Coronary artery (tissue), 2 donors: Measurements from ENCODE around the gene CCDC170.
"Not testable (repeated sequence)": the region's sequence is repeated elsewhere in the genome, so short reads cannot be mapped to it uniquely, and the experiment has no call there.

ENCODE experiments used
- DNase-seq: peaks from one replicate; pipeline ENCODE4 v3.0.0-alpha.2; 2017; ENCODE audit warnings: low spot score
- H3K27ac ChIP-seq, 2 donors: fragments of 200-600 bp; sonication (generic); one replicate each; pipeline ENCODE4 v1.5.1; 2016 to 2019
- H3K4me3 ChIP-seq: fragments of 200-600 bp; sonication (generic); 2 replicates; pipeline ENCODE4 v1.5.1; 2016; ENCODE audit warnings: mild to moderate bottlenecking, moderate library complexity
- TF ChIP-seq, protein P1 (sequence below): fragments of 200-600 bp; sonication (generic); IDR thresholded peaks from one replicate; pipeline ENCODE4 v1.5.1; 2019; ENCODE audit warnings: antibody characterized with exemption

Gene CCDC170

GRCh38 chr6:151506761-151507160 lies 12.9 kb downstream of the CCDC170 start:
- H3K4me3 ChIP-seq: no peak overlapping the region
- no peak overlapping the region for H3K27ac ChIP-seq
- TF ChIP-seq, protein P1, sequence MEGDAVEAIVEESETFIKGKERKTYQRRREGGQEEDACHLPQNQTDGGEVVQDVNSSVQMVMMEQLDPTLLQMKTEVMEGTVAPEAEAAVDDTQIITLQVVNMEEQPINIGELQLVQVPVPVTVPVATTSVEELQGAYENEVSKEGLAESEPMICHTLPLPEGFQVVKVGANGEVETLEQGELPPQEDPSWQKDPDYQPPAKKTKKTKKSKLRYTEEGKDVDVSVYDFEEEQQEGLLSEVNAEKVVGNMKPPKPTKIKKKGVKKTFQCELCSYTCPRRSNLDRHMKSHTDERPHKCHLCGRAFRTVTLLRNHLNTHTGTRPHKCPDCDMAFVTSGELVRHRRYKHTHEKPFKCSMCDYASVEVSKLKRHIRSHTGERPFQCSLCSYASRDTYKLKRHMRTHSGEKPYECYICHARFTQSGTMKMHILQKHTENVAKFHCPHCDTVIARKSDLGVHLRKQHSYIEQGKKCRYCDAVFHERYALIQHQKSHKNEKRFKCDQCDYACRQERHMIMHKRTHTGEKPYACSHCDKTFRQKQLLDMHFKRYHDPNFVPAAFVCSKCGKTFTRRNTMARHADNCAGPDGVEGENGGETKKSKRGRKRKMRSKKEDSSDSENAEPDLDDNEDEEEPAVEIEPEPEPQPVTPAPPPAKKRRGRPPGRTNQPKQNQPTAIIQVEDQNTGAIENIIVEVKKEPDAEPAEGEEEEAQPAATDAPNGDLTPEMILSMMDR: no peak
- no peak for DNase-seq

DNA sequence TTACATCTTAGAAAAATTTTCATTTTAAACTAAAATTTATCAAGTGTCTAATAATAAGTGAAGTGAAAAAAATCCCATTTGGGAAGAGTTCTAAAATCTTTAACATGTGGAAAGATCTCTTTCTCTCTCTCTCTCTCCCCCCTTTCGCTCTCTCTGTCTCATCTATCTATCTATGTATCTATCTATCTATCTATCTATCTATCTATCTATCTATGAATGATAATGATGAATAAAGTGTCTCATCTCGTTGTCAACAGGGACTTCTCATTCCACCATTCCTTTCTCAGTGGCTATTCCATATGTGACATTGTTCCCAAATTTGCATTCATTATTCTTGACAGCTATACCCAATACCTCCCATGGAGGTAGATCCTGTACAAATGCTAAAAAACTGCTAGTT lies 15.2 kb downstream of the CCDC170 start:
- no peak overlapping the region for H3K4me3 ChIP-seq
- TF ChIP-seq, protein P1: no peak
- H3K27ac ChIP-seq: no peak overlapping the region
- DNase-seq: no peak

GRCh38 chr6:151512481-151512880 lies 18.7 kb downstream of the CCDC170 start:
- TF ChIP-seq, protein P1: no peak
- no peak overlapping the region for H3K27ac ChIP-seq
- DNase-seq: no peak

DNA sequence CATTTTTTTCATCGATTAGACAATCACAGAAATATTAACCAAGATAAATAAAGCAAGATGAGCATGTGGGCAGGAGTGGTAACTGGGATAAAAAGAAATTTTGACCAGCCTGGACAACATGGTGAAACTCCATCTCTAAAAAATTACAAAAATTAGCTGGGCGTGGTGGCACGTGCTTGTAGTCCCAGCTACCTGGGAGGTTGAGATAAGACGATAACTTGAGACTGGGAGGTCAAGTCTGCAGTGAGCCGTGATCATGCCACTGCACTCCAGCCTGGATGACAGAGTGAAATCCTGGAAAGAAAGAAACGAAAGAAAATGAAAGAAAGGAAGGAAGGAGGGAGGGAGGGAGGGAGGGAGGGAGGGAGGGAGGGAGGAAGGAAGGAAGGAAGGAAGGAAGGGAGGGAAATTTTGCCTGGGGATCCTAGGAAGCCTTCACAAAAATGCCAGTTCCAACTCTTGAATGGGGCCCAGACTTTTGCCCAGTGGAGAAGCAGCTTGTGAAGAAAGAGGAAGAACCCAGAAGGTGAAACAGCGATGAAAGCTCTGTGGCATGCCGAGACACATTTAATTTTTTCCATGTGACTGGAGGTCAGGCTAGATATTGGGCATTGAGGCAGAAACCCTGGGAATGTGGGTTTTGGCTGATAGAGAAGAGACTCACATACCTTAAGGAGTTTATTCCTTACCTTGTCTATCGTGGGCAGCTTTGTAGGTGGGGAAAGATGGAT lies 20.3 kb downstream of the CCDC170 start:
- Histone ChIP-seq H3K27ac (no peak overlapping the region), H3K4me3 (no peak overlapping the region)
- TF ChIP-seq, protein P1: no peak
- no peak for DNase-seq

More at GRCh38 chr6:151512481-151512880, 18.7 kb downstream of the CCDC170 start:
- H3K4me3 ChIP-seq: no peak overlapping the region

GRCh38 chr6:151518992-151519391 lies 25.2 kb downstream of the CCDC170 start:
- not testable (repeated sequence) for H3K27ac ChIP-seq, H3K4me3 ChIP-seq, DNase-seq

GRCh38 chr6:151523034-151523433 lies 29.2 kb downstream of the CCDC170 start:
- no peak for DNase-seq
- no peak overlapping the region for H3K27ac ChIP-seq
- TF ChIP-seq, protein P1: no peak

DNA sequence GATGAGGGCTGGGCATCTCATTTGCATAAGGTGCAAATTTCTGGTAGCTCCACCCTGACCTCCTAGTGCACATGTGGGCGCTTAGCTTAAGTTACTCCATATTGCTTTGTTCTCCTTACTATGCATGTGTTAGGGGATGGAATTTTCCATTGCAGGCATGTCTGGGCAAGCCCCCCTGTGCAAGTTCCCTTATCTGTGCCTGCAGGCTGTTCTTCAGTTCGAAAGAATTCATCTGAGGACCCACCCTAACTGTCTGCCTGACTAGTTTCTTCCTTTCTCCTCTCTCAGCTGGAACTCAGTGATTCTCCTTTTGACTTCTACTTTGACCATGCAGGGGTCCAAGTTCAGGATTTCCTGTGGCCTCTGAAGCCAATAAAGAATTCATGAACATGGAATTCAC lies 30.2 kb downstream of the CCDC170 start:
- TF ChIP-seq, protein P1: no peak
- no peak for DNase-seq
- no peak overlapping the region for H3K4me3 ChIP-seq
- H3K27ac ChIP-seq: no peak overlapping the region

More at GRCh38 chr6:151523034-151523433, 29.2 kb downstream of the CCDC170 start:
- no peak overlapping the region for H3K4me3 ChIP-seq
